OCI-LY3 (cell line): ENCODE measurements around the gene CCDC127.

Experiments
- H2AFZ ChIP-seq: fragments of 200-600, 300-600 bp; shearing (Covaris generic); 2 replicates; pipeline ENCODE4 v1.6.0; 2014; ENCODE audit warnings: antibody characterized with exemption, low read depth, low read length
- H3K27ac ChIP-seq: fragments of 200-600, 300-600 bp; sonication (generic); 2 replicates; pipeline ENCODE4 v1.5.1; 2014; ENCODE audit warnings: mild to moderate bottlenecking, low read length, moderate library complexity, mixed read lengths
- H3K27me3 ChIP-seq: fragments of 200-600, 300-600 bp; sonication (generic); 2 replicates; pipeline ENCODE4 v1.6.1; 2014; ENCODE audit warnings: low read depth, low read length, mixed read lengths
- H3K36me3 ChIP-seq: fragments of 200-600, 300-600 bp; sonication (generic); replicated peaks from 2 replicates; pipeline ENCODE3; 2014; ENCODE audit warnings: low read depth, low read length, mixed read lengths
- H3K4me1 ChIP-seq: fragments of 300-600, 200-600 bp; sonication (generic); 2 replicates; pipeline ENCODE4 v1.6.1; 2014; ENCODE audit warnings: low read length, mixed read lengths
- H3K4me2 ChIP-seq: fragments of 200-600, 300-600 bp; sonication (generic); 2 replicates; pipeline ENCODE4 v1.6.1; 2014; ENCODE audit warnings: low read length, mixed read lengths
- H3K4me3 ChIP-seq: fragments of 300-600, 200-600 bp; sonication (generic); 2 replicates; pipeline ENCODE4 v1.5.1; 2014; ENCODE audit warnings: antibody characterized with exemption, mild to moderate bottlenecking, low read length, moderate library complexity
- H3K79me2 ChIP-seq: fragments of 300-600, 200-600 bp; shearing (Covaris generic); 2 replicates; pipeline ENCODE4 v1.6.1; 2014; ENCODE audit warnings: mild to moderate bottlenecking, low read length, mixed read lengths
- H3K9ac ChIP-seq: fragments of 300-600, 200-600 bp; shearing (Covaris generic); 2 replicates; pipeline ENCODE4 v1.6.0; 2014; ENCODE audit warnings: mild to moderate bottlenecking, low read length, moderate library complexity
- H3K9me3 ChIP-seq: fragments of 200-600, 300-600 bp; shearing (Covaris generic); 2 replicates; pipeline ENCODE4 v1.6.1; 2014; ENCODE audit warnings: low read length, mixed read lengths; ENCODE audit not compliant: insufficient read depth
- H4K20me1 ChIP-seq: fragments of 200-600, 300-600 bp; sonication (generic); 2 replicates; pipeline ENCODE4 v1.6.1; 2016; ENCODE audit warnings: low read length, mixed read lengths; ENCODE audit not compliant: insufficient read depth
- CTCF ChIP-seq: fragments of 200-600, 300-600 bp; sonication (generic); IDR thresholded peaks from 2 replicates; pipeline ENCODE4 v1.5.1; 2014; ENCODE audit warnings: antibody characterized with exemption, low read length, low read depth
- EZH2phosphoT487 ChIP-seq: fragments of 200-600 bp; shearing (Covaris generic); IDR thresholded peaks from 2 replicates; pipeline ENCODE4 v1.6.1; 2018; ENCODE audit warnings: antibody characterized with exemption, mixed run types, low read depth

The CCDC127 gene

GRCh38 chr5:156411-157072, 61.4 kb downstream of the CCDC127 start:
- H3K4me1 ChIP-seq = no peaks in the 10 kb centered on the region
- no peak overlapping the region for H3K4me3 ChIP-seq
- no peaks in the 10 kb centered on the region for H3K27me3 ChIP-seq
- H3K79me2 ChIP-seq = no peaks in the 10 kb centered on the region
- H3K27ac ChIP-seq = no peak overlapping the region
- no peaks in the 10 kb centered on the region for H3K9me3 ChIP-seq
- no peaks in the 10 kb centered on the region for H4K20me1 ChIP-seq
- no peak overlapping the region for H3K9ac ChIP-seq
- TF ChIP-seq CTCF = no peak
- no peak for TF ChIP-seq EZH2phosphoT487
- H3K4me2 ChIP-seq = no peak overlapping the region
- no peaks in the 10 kb centered on the region for H3K36me3 ChIP-seq
- no peak overlapping the region for H2AFZ ChIP-seq

- Histone ChIP-seq H3K79me2 (no peaks in the 10 kb centered on the region), H3K27me3 (no peaks in the 10 kb centered on the region), H2AFZ (no peak overlapping the region), H3K36me3 (no peaks in the 10 kb centered on the region), H3K4me3 (no peak overlapping the region), H3K4me2 (no peak overlapping the region), H3K27ac (no peak overlapping the region), H3K9ac (no peak overlapping the region), H3K9me3 (no peaks in the 10 kb centered on the region), H4K20me1 (no peaks in the 10 kb centered on the region), H3K4me1 (no peaks in the 10 kb centered on the region)
- TF ChIP-seq EZH2phosphoT487 = no peak
- TF ChIP-seq CTCF = no peak
These were observed 62.1 kb downstream of the CCDC127 start for GRCh38 chr5:155651-156410.

GRCh38 chr5:154826-155225, 63.1 kb downstream of the CCDC127 start:
- H3K4me1 ChIP-seq = no peaks in the 10 kb centered on the region
- no peaks in the 10 kb centered on the region for H3K79me2 ChIP-seq
- no peak overlapping the region for H3K27ac ChIP-seq
- no peaks in the 10 kb centered on the region for H3K9me3 ChIP-seq
- no peaks in the 10 kb centered on the region for H4K20me1 ChIP-seq
- H3K27me3 ChIP-seq = no peaks in the 10 kb centered on the region
- no peaks in the 10 kb centered on the region for H3K36me3 ChIP-seq
- no peak overlapping the region for H3K4me3 ChIP-seq
- H3K9ac ChIP-seq = no peak overlapping the region
- no peak overlapping the region for H3K4me2 ChIP-seq
- TF ChIP-seq CTCF = no peak
- no peak for TF ChIP-seq EZH2phosphoT487
- H2AFZ ChIP-seq = no peak overlapping the region

GRCh38 chr5:154236-154635, 63.7 kb downstream of the CCDC127 start:
- Histone ChIP-seq H3K4me3 (no peak overlapping the region), H3K27me3 (no peaks in the 10 kb centered on the region), H2AFZ (no peak overlapping the region), H3K9me3 (no peaks in the 10 kb centered on the region), H3K9ac (no peak overlapping the region), H3K4me1 (no peaks in the 10 kb centered on the region), H4K20me1 (no peaks in the 10 kb centered on the region), H3K27ac (no peak overlapping the region), H3K79me2 (no peaks in the 10 kb centered on the region), H3K4me2 (no peak overlapping the region), H3K36me3 (no peaks in the 10 kb centered on the region)
- no peak for TF ChIP-seq CTCF
- no peak for TF ChIP-seq EZH2phosphoT487
